Spleen (tissue), 11 donors: ENCODE results near the gene TMEM121. TPM values are rescaled to one million over a fixed set of nuclear protein-coding genes. Genes with fewer than 3 reads are reported as not detected.

Source experiments
- DNase-seq: peaks from one replicate; pipeline ENCODE4 v3.0.0-alpha.2; 2020
- H3K27ac ChIP-seq, 8 donors: fragments of 200-600 bp; sonication (generic) in 7 of 8; 1 replicate in 4 of 8; 2 replicates in 4 of 8; pipeline versions ENCODE4 v1.5.0 to v1.8.0; 2016 to 2021; ENCODE audit warnings: inconsistent platforms in 4 of 8, mild to moderate bottlenecking in 4 of 8, moderate library complexity in 1 of 8
- H3K27me3 ChIP-seq, 7 donors: fragments of 200-600 bp; sonication (generic) in 6 of 7; replicated peaks in 1 of 7; 1 replicate in 4 of 7; 2 replicates in 3 of 7; pipeline versions ENCODE4 v1.5.0 to v1.8.0; 2016 to 2021; ENCODE audit warnings: inconsistent platforms in 3 of 7, mild to moderate bottlenecking in 1 of 7
- H3K36me3 ChIP-seq, 6 donors: fragments of 200-600 bp; sonication (generic) in 5 of 6; 1 replicate in 4 of 6; 2 replicates in 2 of 6; pipeline versions ENCODE4 v1.5.0 to v1.8.0; 2016 to 2021; ENCODE audit warnings: inconsistent platforms in 2 of 6
- H3K4me1 ChIP-seq, 6 donors: fragments of 200-600 bp; sonication (generic) in 5 of 6; 1 replicate in 3 of 6; 2 replicates in 3 of 6; pipeline versions ENCODE4 v1.5.0 to v1.8.0; 2016 to 2021; ENCODE audit warnings: inconsistent platforms in 3 of 6
- H3K4me3 ChIP-seq, 8 donors: fragments of 200-600 bp; sonication (generic) in 7 of 8; 1 replicate in 4 of 8; 2 replicates in 4 of 8; pipeline versions ENCODE4 v1.5.0 to v1.8.0; 2016 to 2021; ENCODE audit warnings: inconsistent platforms in 4 of 8, mild to moderate bottlenecking in 4 of 8, moderate library complexity in 2 of 8
- H3K9me3 ChIP-seq, 8 donors: fragments of 200-600 bp; sonication (generic) in 7 of 8; 1 replicate in 4 of 8; 2 replicates in 4 of 8; pipeline versions ENCODE4 v1.5.0 to v1.8.0; 2016 to 2021; ENCODE audit warnings: inconsistent platforms in 4 of 8
- CTCF ChIP-seq, 11 experiments: fragments of 200-600 bp in 7 of 11; fragments of 450-650 bp in 4 of 11; sonication (generic) in 4 of 11; IDR thresholded peaks in 8 of 11; conservative IDR thresholded peaks in 3 of 11; 1 replicate in 7 of 11; 2 replicates in 4 of 11; pipeline versions ENCODE4 v1.4.0 to v1.8.0; 2016 to 2021; ENCODE audit warnings: antibody characterized with exemption in 11 of 11, inconsistent platforms in 4 of 11, mild to moderate bottlenecking in 1 of 11
- POLR2A ChIP-seq, 3 donors: fragments of 450-650 bp; IDR thresholded peaks; one replicate each; pipeline ENCODE4 v1.5.1; 2017; ENCODE audit warnings: antibody characterized with exemption in 3 of 3, mild to moderate bottlenecking in 1 of 3
- POLR2AphosphoS5 ChIP-seq, 3 donors: sonication (generic); formaldehyde crosslinking; IDR thresholded peaks; one replicate each; pipeline ENCODE4 v1.5.1; 2017; ENCODE audit warnings: antibody characterized with exemption in 3 of 3
- WGBS, 5 donors: extraction: QIAGEN DNeasy Blood & Tissue Kit in 3 of 5; methylation state at CpG; one replicate each; pipeline versions ENCODE4 v1.1.5 to v1.1.7; 2013 to 2018; 5-methylcytosine and 5-hydroxymethylcytosine counted together
- intact Hi-C: fragments of 100-400 bp; cut with DNase I; formaldehyde crosslinking; loops from one replicate; pipeline ENCODE4 v1.15.0; 2023; ENCODE audit warnings: low total_unique reads
- polyA plus RNA-seq, 3 donors: library from polyadenylated mRNA; stranded (reverse); fragments of 200-250 nt; gene quantifications; one replicate each; pipeline ENCODE4 v1.2.1, GENCODE V29; 2013
- total RNA-seq, 7 donors: library from RNA; depleted of rRNA in 3 of 7; stranded (reverse); fragments of >200 nt in 3 of 7; fragmentation: NEBNext Ultra II Directional in 4 of 7; extraction: Animal tissue kit (Norgen Biotek cat#: 25700) in 4 of 7; gene quantifications; one replicate each; pipeline versions ENCODE4 v1.1.0 to v1.2.1, GENCODE V29; 2016 to 2021
- donor health status: healthy with polysubstance abuse.
- donor health status: DM: no; HTN: no; CAD: no; lungs with moderate emphysema.
- donor health status: DM: no; HTN: no; CAD: no.
- donor health status: Bipolar disorder and iron deficiency.
- donor health status: healthy.
- donor health status: DM: no; HTN: no; CAD: no.
- donor health status: DM: yes; HTN: yes; CAD: no.

TMEM121 gene
- total and polyA plus RNA-seq, 10 donors = 3.3 to 10.4 (median 4.6) TPM

GRCh38 chr14:105498430-105499255 is 27.7 kb upstream of the TMEM121 start:
- H3K4me3 ChIP-seq = no peak overlapping the region
- no peak for DNase-seq
- H3K27me3 ChIP-seq = peaks cover 0 to 10% (median 0%) of the 10 kb centered on the region in 7 donors
- no peaks in the 10 kb centered on the region for H3K4me1 ChIP-seq
- H3K27ac ChIP-seq = no peak overlapping the region
- 87 to 96% (median 94%) methylated on average over 18 to 36 of the region's 36 CpGs for WGBS, 5 donors
- intact Hi-C loops = no loop called here
- TF ChIP-seq POLR2A (IDR thresholded peaks at IDR 0.05) (no peak), POLR2AphosphoS5 (IDR thresholded peaks at IDR 0.05) (no peak), CTCF (IDR thresholded peaks at IDR 0.05 in 8 of 11, conservative IDR thresholded peaks at IDR 0.05 in 3 of 11) (no peak)
- peaks cover 0 to 28% (median 0%) of the 10 kb centered on the region in 6 donors for H3K36me3 ChIP-seq
- H3K9me3 ChIP-seq = no peaks in the 10 kb centered on the region

GRCh38 chr14:105499256-105500035 is 26.9 kb upstream of the TMEM121 start:
- DNase-seq = no peak
- intact Hi-C loops = no loop called here
- peaks cover 0 to 24% (median 0%) of the 10 kb centered on the region in 6 donors for H3K36me3 ChIP-seq
- no peak overlapping the region for H3K27ac ChIP-seq
- H3K9me3 ChIP-seq = no peaks in the 10 kb centered on the region
- no peaks in the 10 kb centered on the region for H3K4me1 ChIP-seq
- H3K27me3 ChIP-seq = peaks cover 0 to 10% (median 0%) of the 10 kb centered on the region in 7 donors
- no peak overlapping the region for H3K4me3 ChIP-seq
- WGBS, 5 donors = 86 to 92% (median 90%) methylated on average over 10 to 27 of the region's 27 CpGs
- TF ChIP-seq POLR2A (IDR thresholded peaks at IDR 0.05) (no peak), CTCF (IDR thresholded peaks at IDR 0.05 in 8 of 11, conservative IDR thresholded peaks at IDR 0.05 in 3 of 11) (no peak)

GRCh38 chr14:105500036-105500725 is 26.2 kb upstream of the TMEM121 start:
- Histone ChIP-seq H3K36me3 (peaks cover 0 to 24% (median 0%) of the 10 kb centered on the region in 6 donors), H3K9me3 (no peaks in the 10 kb centered on the region), H3K4me3 (no peak overlapping the region), H3K27ac (no peak overlapping the region), H3K27me3 (peaks cover 0 to 10% (median 0%) of the 10 kb centered on the region in 7 donors), H3K4me1 (no peaks in the 10 kb centered on the region)
- WGBS, 5 donors = 85 to 91% (median 88%) methylated on average over 20 to 21 of the region's 21 CpGs
- intact Hi-C loops = no loop called here
- no peak for DNase-seq
- no peak for TF ChIP-seq CTCF (IDR thresholded peaks at IDR 0.05 in 8 of 11, conservative IDR thresholded peaks at IDR 0.05 in 3 of 11)
- TF ChIP-seq POLR2AphosphoS5 (IDR thresholded peaks at IDR 0.05) = no peak
- TF ChIP-seq POLR2A (IDR thresholded peaks at IDR 0.05) = no peak
